ENCODE measurements around the gene AGER. TPM values are rescaled to one million over a fixed set of nuclear protein-coding genes. Genes with fewer than 3 reads are reported as not detected.

AGER gene
- total and polyA plus RNA-seq, 2 donors (not counting 1 experiment from before 2014, with no cell fraction given) = 29.9 to 38.8 TPM

GRCh38 chr6:32182555-32182981 is 1.5 kb downstream of the AGER start:
- whole genome bisulfite sequencing (ENCODE audit: insufficient coverage) = 98% methylated on average over 7 of the region's 10 CpGs
- no peak overlapping the region for H3K4me3 ChIP-seq (ENCODE audit: control extremely low read depth in 1 of 5, extremely low read depth in 1 of 5, insufficient read depth in 1 of 5, low read depth in 2 of 5, low read length in 4 of 5)
- peaks cover 52% of the 10 kb centered on the region for H3K4me1 Mint-ChIP-seq
- H3K4me1 ChIP-seq (ENCODE audit: control insufficient read depth in 2 of 2, insufficient read depth in 2 of 2, low read length in 2 of 2) = peaks cover 17 to 24% of the 10 kb centered on the region in 2 donors
- no peak overlapping the region for H3K27ac ChIP-seq (ENCODE audit: low read length in 2 of 2)
- no peak overlapping the region for H3K4me2 ChIP-seq (replicated peaks; ENCODE audit: low read depth, low read length, poor library complexity, severe bottlenecking)
- no peaks in the 10 kb centered on the region for H3K27me3 ChIP-seq (replicated peaks in 1 of 4; ENCODE audit: control extremely low read depth in 1 of 4, control insufficient read depth in 3 of 4, insufficient read depth in 4 of 4, low read length in 3 of 4)
- DNase-seq (no peak), ATAC-seq (ENCODE audit: low read depth) (no peak)
- peaks cover 0 to 57% of the 10 kb centered on the region in 2 experiments for H3K36me3 ChIP-seq (replicated peaks in 1 of 2; ENCODE audit: control extremely low read depth in 1 of 2, control insufficient read depth in 1 of 2, extremely low read depth in 1 of 2, insufficient read depth in 2 of 2, low read length in 1 of 2)
- peak overlapping the region; percentile 41 for H3K27ac Mint-ChIP-seq
- no peaks in the 10 kb centered on the region for H4K20me1 ChIP-seq (ENCODE audit: control insufficient read depth, insufficient read depth, low read length, poor library complexity, severe bottlenecking)
- H3K79me2 ChIP-seq (ENCODE audit: control insufficient read depth, insufficient read depth, low read length) = peaks cover 32% of the 10 kb centered on the region
- ChIA-PET CTCF (interaction anchor here (1.0 kb wide), 1 partner anchor 12 kb away, joined by 3 read pairs; no protein-coding TSS in a partner anchor), POLR2A (interaction anchor here (1.2 kb wide), 1 partner anchor 8 kb away, joined by 4 read pairs; the partner anchor contains the start of gene PBX2)
- TF ChIP-seq CTCF (IDR thresholded peaks at IDR 0.05) = no peak
- no peak overlapping the region for H2AFZ ChIP-seq (ENCODE audit: insufficient read depth, low read depth, low read length, poor library complexity, severe bottlenecking)
- H3K9me3 Mint-ChIP-seq (ENCODE audit: insufficient read depth) = no peaks in the 10 kb centered on the region
- H3K27me3 Mint-ChIP-seq = no peaks in the 10 kb centered on the region
- no peaks in the 10 kb centered on the region for H3K9me3 ChIP-seq (ENCODE audit: control extremely low read depth in 1 of 3, control insufficient read depth in 2 of 3, insufficient read depth in 1 of 3, low read length in 2 of 3)
- intact Hi-C loops (cut with micrococcal nuclease) = no loop called here
- H3K4me3 Mint-ChIP-seq = no peak overlapping the region
- H3K9ac ChIP-seq (ENCODE audit: low read length) = no peak overlapping the region

GRCh38 chr6:32181915-32182529 is 2.0 kb downstream of the AGER start:
- no peaks in the 10 kb centered on the region for H4K20me1 ChIP-seq (ENCODE audit: control insufficient read depth, insufficient read depth, low read length, poor library complexity, severe bottlenecking)
- peaks cover 0 to 52% of the 10 kb centered on the region in 2 experiments for H3K36me3 ChIP-seq (replicated peaks in 1 of 2; ENCODE audit: control extremely low read depth in 1 of 2, control insufficient read depth in 1 of 2, extremely low read depth in 1 of 2, insufficient read depth in 2 of 2, low read length in 1 of 2)
- Mint-ChIP-seq H3K4me3 (no peak overlapping the region), H3K27me3 (no peaks in the 10 kb centered on the region), H3K27ac (peak overlapping the region; percentile 37), H3K4me1 (peaks cover 52% of the 10 kb centered on the region), H3K9me3 (ENCODE audit: insufficient read depth) (no peaks in the 10 kb centered on the region)
- peaks cover 16 to 24% of the 10 kb centered on the region in 2 donors for H3K4me1 ChIP-seq (ENCODE audit: control insufficient read depth in 2 of 2, insufficient read depth in 2 of 2, low read length in 2 of 2)
- peak; percentile 12 for DNase-seq
- CTCF ChIA-PET = interaction anchor here (1.0 kb wide), 1 partner anchor 13 kb away, joined by 3 read pairs; no protein-coding TSS in a partner anchor
- no peaks in the 10 kb centered on the region for H3K9me3 ChIP-seq (ENCODE audit: control extremely low read depth in 1 of 3, control insufficient read depth in 2 of 3, insufficient read depth in 1 of 3, low read length in 2 of 3)
- POLR2A ChIA-PET = interaction anchor here (1.2 kb wide), 1 partner anchor 8 kb away, joined by 4 read pairs; the partner anchor contains the start of gene PBX2
- H3K27me3 ChIP-seq (replicated peaks in 1 of 4; ENCODE audit: control extremely low read depth in 1 of 4, control insufficient read depth in 3 of 4, insufficient read depth in 4 of 4, low read length in 3 of 4) = no peaks in the 10 kb centered on the region
- no peak overlapping the region for H3K27ac ChIP-seq (ENCODE audit: low read length in 2 of 2)
- H3K9ac ChIP-seq (ENCODE audit: low read length) = no peak overlapping the region
- intact Hi-C loops (cut with micrococcal nuclease) = no loop called here
- H3K4me3 ChIP-seq (ENCODE audit: control extremely low read depth in 1 of 5, extremely low read depth in 1 of 5, insufficient read depth in 1 of 5, low read depth in 2 of 5, low read length in 4 of 5) = no peak overlapping the region
- H3K79me2 ChIP-seq (ENCODE audit: control insufficient read depth, insufficient read depth, low read length) = peaks cover 28% of the 10 kb centered on the region
- no peak overlapping the region for H3K4me2 ChIP-seq (replicated peaks; ENCODE audit: low read depth, low read length, poor library complexity, severe bottlenecking)
- no peak for TF ChIP-seq EZH2 (IDR thresholded peaks at IDR 0.05; ENCODE audit: borderline replicate concordance, insufficient read depth, low read depth, low read length, poor library complexity, severe bottlenecking)
- TF ChIP-seq CTCF (IDR thresholded peaks at IDR 0.05) = no peak
- ATAC-seq (ENCODE audit: low read depth) = no peak
- 96% methylated on average over 10 of the region's 10 CpGs for WGBS (ENCODE audit: insufficient coverage)
- no peak overlapping the region for H2AFZ ChIP-seq (ENCODE audit: insufficient read depth, low read depth, low read length, poor library complexity, severe bottlenecking)
